Tibial nerve (tissue), 3 donors: ENCODE data around the gene JMJD7.

Experiments
- POLR2A ChIP-seq, 2 donors: fragments of 450-650 bp; IDR thresholded peaks; one replicate each; pipeline ENCODE4 v1.6.1; 2017; ENCODE audit warnings: antibody characterized with exemption in 2 of 2, mild to moderate bottlenecking in 2 of 2, moderate library complexity in 2 of 2
- TF ChIP-seq, protein P1 (sequence below), 5 experiments: fragments of 200-600 bp in 3 of 5; fragments of 450-650 bp in 2 of 5; sonication (generic) in 3 of 5; IDR thresholded peaks; one replicate each; pipeline ENCODE4 v1.5.1; 2016 to 2019; ENCODE audit warnings: antibody characterized with exemption in 5 of 5, mild to moderate bottlenecking in 3 of 5, moderate library complexity in 2 of 5

DNA sequence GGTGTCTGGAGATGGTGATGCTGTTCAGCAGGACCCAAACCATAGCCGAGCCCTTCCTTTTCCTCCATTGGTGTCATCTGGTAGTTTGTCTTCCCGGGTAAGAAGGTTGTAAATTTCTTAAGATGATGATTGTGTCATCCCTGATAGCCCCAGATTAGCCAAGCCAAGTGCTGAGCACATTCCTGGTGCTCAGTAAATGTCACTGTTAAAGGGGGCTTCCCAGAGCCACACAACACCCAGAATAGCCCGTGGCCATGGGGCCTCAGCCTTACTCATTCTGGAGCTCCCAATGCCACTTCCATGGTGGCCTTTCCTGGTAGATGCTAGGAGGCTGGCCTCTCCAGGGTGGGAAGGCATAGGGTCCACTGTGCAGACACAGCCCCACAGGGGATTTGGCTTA lies 6.2 kb downstream of the JMJD7 start:
- TF ChIP-seq POLR2A (IDR thresholded peaks at IDR 0.05): no peak
- TF ChIP-seq, protein P1, sequence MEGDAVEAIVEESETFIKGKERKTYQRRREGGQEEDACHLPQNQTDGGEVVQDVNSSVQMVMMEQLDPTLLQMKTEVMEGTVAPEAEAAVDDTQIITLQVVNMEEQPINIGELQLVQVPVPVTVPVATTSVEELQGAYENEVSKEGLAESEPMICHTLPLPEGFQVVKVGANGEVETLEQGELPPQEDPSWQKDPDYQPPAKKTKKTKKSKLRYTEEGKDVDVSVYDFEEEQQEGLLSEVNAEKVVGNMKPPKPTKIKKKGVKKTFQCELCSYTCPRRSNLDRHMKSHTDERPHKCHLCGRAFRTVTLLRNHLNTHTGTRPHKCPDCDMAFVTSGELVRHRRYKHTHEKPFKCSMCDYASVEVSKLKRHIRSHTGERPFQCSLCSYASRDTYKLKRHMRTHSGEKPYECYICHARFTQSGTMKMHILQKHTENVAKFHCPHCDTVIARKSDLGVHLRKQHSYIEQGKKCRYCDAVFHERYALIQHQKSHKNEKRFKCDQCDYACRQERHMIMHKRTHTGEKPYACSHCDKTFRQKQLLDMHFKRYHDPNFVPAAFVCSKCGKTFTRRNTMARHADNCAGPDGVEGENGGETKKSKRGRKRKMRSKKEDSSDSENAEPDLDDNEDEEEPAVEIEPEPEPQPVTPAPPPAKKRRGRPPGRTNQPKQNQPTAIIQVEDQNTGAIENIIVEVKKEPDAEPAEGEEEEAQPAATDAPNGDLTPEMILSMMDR (IDR thresholded peaks at IDR 0.05): no peak
